HG03280 (cell line): Measurements from ENCODE around the gene TNKS1BP1.
A peak's percentile ranks its signal among the peaks of the same experiment; 100 is the strongest.
"Not testable (repeated sequence)": the region's sequence is repeated elsewhere in the genome, so short reads cannot be mapped to it uniquely, and the experiment has no call there.

Experiments used
- ATAC-seq: cut with Tn5 transposase; IDR thresholded peaks from one replicate; pipeline ENCODE4 v1.9.1; 2021; ENCODE audit warnings: mild to moderate bottlenecking, moderate library complexity; ENCODE audit not compliant: unreplicated experiment

TNKS1BP1 gene

GRCh38 chr11:57324886-57325734, at the start of gene TNKS1BP1:
TSS of gene TNKS1BP1 (minus strand) at chr11:57324952. CDS start at chr11:57321885, 3,067 bp downstream.
- ATAC-seq: peak; percentile 90

- no peak for ATAC-seq
These were observed 48.4 kb upstream of the TNKS1BP1 start for GRCh38 chr11:57373146-57373545.

GRCh38 chr11:57370941-57371340, 46.2 kb upstream of the TNKS1BP1 start:
- no peak for ATAC-seq

- no peak for ATAC-seq
These were observed 45.5 kb upstream of the TNKS1BP1 start for GRCh38 chr11:57370251-57370650.

GRCh38 chr11:57368845-57369232, 44.1 kb upstream of the TNKS1BP1 start:
- no peak for ATAC-seq

GRCh38 chr11:57368106-57368844, 43.5 kb upstream of the TNKS1BP1 start:
- no peak for ATAC-seq

- ATAC-seq: no peak
These were observed 40.3 kb upstream of the TNKS1BP1 start for GRCh38 chr11:57364851-57365660.

- no peak for ATAC-seq
These were observed 38.7 kb upstream of the TNKS1BP1 start for GRCh38 chr11:57363131-57364080.

- no peak for ATAC-seq
These were observed 37.2 kb upstream of the TNKS1BP1 start for GRCh38 chr11:57361926-57362325.

GRCh38 chr11:57361420-57361819, 36.7 kb upstream of the TNKS1BP1 start:
- not testable (repeated sequence) for ATAC-seq

GRCh38 chr11:57360991-57361390, 36.2 kb upstream of the TNKS1BP1 start:
- ATAC-seq: no peak

- no peak for ATAC-seq
These were observed 35.3 kb upstream of the TNKS1BP1 start for GRCh38 chr11:57359896-57360690.

GRCh38 chr11:57359396-57359795, 34.6 kb upstream of the TNKS1BP1 start:
- no peak for ATAC-seq

- ATAC-seq: no peak
These were observed 34.2 kb upstream of the TNKS1BP1 start for GRCh38 chr11:57358991-57359390.

- ATAC-seq: no peak
These were observed 33.8 kb upstream of the TNKS1BP1 start for GRCh38 chr11:57358543-57358961.

- ATAC-seq: no peak
These were observed 33.1 kb upstream of the TNKS1BP1 start for GRCh38 chr11:57357856-57358255.

GRCh38 chr11:57357310-57357709, 32.6 kb upstream of the TNKS1BP1 start:
- no peak for ATAC-seq

- no peak for ATAC-seq
These were observed 31.5 kb upstream of the TNKS1BP1 start for GRCh38 chr11:57356268-57356667.

- ATAC-seq: no peak
These were observed 29.9 kb upstream of the TNKS1BP1 start for GRCh38 chr11:57354699-57355098.
